Karpas-422 (cell line): ENCODE data around the gene OVCH1. TPM values are rescaled to one million over a fixed set of nuclear protein-coding genes. Genes with fewer than 3 reads are reported as not detected.

ENCODE experiments used
- DNase-seq: peaks from one replicate; pipeline ENCODE4 v3.0.0-alpha.2; 2015
- H2AFZ ChIP-seq: fragments of 200-600 bp; sonication (generic); 2 replicates; pipeline ENCODE4 v1.6.1; 2014; ENCODE audit warnings: antibody characterized with exemption, low read length, mixed read lengths
- H3K27ac ChIP-seq: fragments of 200-600 bp; sonication (generic); 2 replicates; pipeline ENCODE4 v1.5.1; 2014; ENCODE audit warnings: mild to moderate bottlenecking, low read length, moderate library complexity
- H3K27me3 ChIP-seq: fragments of 200-600 bp; sonication (generic); 2 replicates; pipeline ENCODE4 v1.6.1; 2014; ENCODE audit warnings: low read length, mixed read lengths
- H3K36me3 ChIP-seq: fragments of 200-600 bp; sonication (generic); 2 replicates; pipeline ENCODE4 v1.6.1; 2014; ENCODE audit warnings: low read length, mixed read lengths; ENCODE audit not compliant: insufficient read depth
- H3K4me1 ChIP-seq: fragments of 200-600 bp; sonication (generic); 2 replicates; pipeline ENCODE4 v1.6.1; 2014; ENCODE audit warnings: mild to moderate bottlenecking, low read length, mixed read lengths
- H3K4me2 ChIP-seq: fragments of 200-600 bp; sonication (generic); 2 replicates; pipeline ENCODE4 v1.6.1; 2014; ENCODE audit warnings: low read length, low read depth, mild to moderate bottlenecking; ENCODE audit not compliant: poor library complexity, severe bottlenecking
- H3K4me3 ChIP-seq: fragments of 200-600 bp; sonication (generic); 2 replicates; pipeline ENCODE4 v1.5.1; 2014; ENCODE audit warnings: mild to moderate bottlenecking, antibody characterized with exemption, low read length, mixed read lengths
- H3K79me2 ChIP-seq: fragments of 200-600 bp; sonication (generic); 2 replicates; pipeline ENCODE4 v1.6.1; 2014; ENCODE audit warnings: mild to moderate bottlenecking, low read length, mixed read lengths
- H3K9ac ChIP-seq: fragments of 200-600 bp; sonication (generic); 2 replicates; pipeline ENCODE4 v1.6.0; 2014; ENCODE audit warnings: low read length
- H3K9me2 ChIP-seq: fragments of 200-600 bp; sonication (generic), shearing (Covaris generic); replicated peaks from 2 replicates; pipeline ENCODE4 v1.6.0; 2014; ENCODE audit warnings: mild to moderate bottlenecking, low read length, moderate library complexity; ENCODE audit not compliant: insufficient read depth
- H3K9me3 ChIP-seq: fragments of 300-700, 200-600 bp; sonication (generic); 2 replicates; pipeline ENCODE4 v1.6.1; 2014; ENCODE audit warnings: low read length, mixed read lengths
- H4K20me1 ChIP-seq: fragments of 200-600 bp; sonication (generic); 2 replicates; pipeline ENCODE4 v1.6.1; 2014; ENCODE audit warnings: mild to moderate bottlenecking, antibody characterized with exemption, low read length, low read depth; ENCODE audit not compliant: insufficient read depth
- total RNA-seq: library from RNA; depleted of rRNA; stranded (reverse); fragments of >200 nt; shearing (Covaris generic); gene quantifications from 2 replicates; pipeline ENCODE4 v1.2.3, GENCODE V29; 2014; ENCODE audit warnings: low replicate concordance

Gene OVCH1
- total RNA-seq, 1 experiment from 2014 or later: not detected

DNA sequence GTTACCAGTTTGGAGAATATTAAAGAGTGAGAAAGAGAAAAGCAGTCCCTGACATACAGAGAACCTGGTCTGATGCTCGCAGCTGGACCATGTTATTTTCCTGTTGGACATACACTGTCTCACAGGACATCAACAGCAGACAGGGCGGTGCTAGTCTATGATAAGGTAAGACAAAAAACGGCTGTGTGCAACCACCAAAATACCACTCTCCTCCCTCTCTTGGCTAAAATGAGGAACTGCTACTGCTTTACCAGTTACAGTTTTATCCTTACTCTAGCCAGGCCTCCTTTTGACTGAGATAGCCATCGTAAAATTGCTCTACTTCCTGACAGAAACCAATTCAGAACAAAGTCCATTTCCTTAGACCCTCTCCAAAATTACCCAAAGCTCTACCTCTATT lies 69.5 kb downstream of the OVCH1 start:
- H2AFZ ChIP-seq: no peak overlapping the region
- DNase-seq: peak; percentile 67

DNA sequence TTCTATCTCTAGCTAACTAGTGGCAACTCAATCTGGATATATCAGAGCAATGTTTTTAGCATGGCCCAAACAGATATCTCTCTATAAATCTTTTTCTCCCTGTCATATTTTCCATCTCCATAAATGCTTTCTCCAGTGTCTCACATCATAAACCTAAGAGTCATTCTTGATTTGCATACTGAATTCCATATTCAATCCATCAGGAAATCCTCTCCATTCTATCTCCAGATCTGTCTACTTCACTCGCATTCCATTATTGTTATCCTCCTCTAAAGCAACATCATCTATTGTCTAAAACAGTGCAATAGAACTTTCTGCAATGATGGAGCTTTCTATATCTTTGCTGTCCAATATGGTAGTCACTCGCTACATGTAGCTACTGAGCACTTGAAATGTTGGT lies 71.0 kb downstream of the OVCH1 start:
- Histone ChIP-seq H3K4me1 (no peaks in the 10 kb centered on the region), H3K9me3 (no peaks in the 10 kb centered on the region), H3K9ac (no peak overlapping the region), H4K20me1 (no peaks in the 10 kb centered on the region), H3K27ac (no peak overlapping the region), H3K36me3 (no peaks in the 10 kb centered on the region), H3K27me3 (no peaks in the 10 kb centered on the region), H3K4me2 (no peak overlapping the region), H3K4me3 (no peak overlapping the region), H2AFZ (no peak overlapping the region), H3K79me2 (no peaks in the 10 kb centered on the region), H3K9me2 (no peaks in the 10 kb centered on the region)
- DNase-seq: no peak

More for the DNA sequence above, 69.5 kb downstream of the OVCH1 start:
- Histone ChIP-seq H3K4me3 (no peak overlapping the region), H4K20me1 (no peaks in the 10 kb centered on the region), H3K4me2 (no peak overlapping the region), H3K9me2 (no peaks in the 10 kb centered on the region), H3K9me3 (no peaks in the 10 kb centered on the region), H3K27ac (no peak overlapping the region), H3K79me2 (no peaks in the 10 kb centered on the region), H3K36me3 (no peaks in the 10 kb centered on the region), H3K27me3 (no peaks in the 10 kb centered on the region), H3K4me1 (no peaks in the 10 kb centered on the region), H3K9ac (no peak overlapping the region)

DNA sequence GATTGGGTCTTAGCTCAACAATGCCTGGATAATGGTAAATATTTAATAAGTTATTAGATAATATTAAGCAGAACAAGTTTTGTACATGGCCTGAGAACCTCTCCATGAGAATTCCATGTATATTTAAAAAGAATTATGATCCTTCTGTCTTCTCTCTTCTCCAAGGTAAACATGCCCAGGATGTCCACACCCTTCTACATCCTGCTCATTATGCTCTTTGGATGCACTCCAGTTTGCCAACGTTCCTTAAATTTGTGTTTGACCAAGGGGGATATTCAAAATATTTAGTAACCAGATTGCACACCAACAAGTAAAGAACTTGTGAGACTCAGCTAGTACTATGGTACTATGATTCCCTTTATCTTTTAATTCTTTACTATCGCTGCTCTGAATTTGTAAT lies 71.8 kb downstream of the OVCH1 start:
- H3K4me2 ChIP-seq: no peak overlapping the region

DNA sequence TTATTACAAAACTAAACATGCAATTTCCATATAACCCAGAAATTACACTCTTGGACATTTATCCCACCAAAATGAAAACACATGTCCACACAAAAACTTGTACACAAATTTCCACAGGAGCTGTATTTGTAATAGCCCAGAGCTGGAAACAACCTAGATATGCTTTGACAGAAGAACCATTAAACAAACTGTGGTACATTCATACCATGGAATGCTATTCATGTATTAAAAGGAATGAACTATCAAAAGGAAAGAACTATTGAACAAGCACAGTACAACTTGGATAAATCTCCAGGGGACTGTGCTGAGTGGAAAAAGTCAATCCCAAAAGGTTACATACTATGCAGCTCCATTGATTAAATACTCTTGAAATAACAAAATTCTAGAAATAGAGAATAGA lies 80.7 kb downstream of the OVCH1 start:
- Histone ChIP-seq H3K9me2 (no peaks in the 10 kb centered on the region), H3K9me3 (no peaks in the 10 kb centered on the region), H3K79me2 (no peaks in the 10 kb centered on the region), H3K27ac (no peak overlapping the region), H3K27me3 (no peaks in the 10 kb centered on the region), H4K20me1 (no peaks in the 10 kb centered on the region), H3K36me3 (no peaks in the 10 kb centered on the region), H2AFZ (no peak overlapping the region), H3K9ac (no peak overlapping the region), H3K4me2 (no peak overlapping the region), H3K4me1 (no peaks in the 10 kb centered on the region), H3K4me3 (no peak overlapping the region)
- DNase-seq: no peak

More for the DNA sequence above, 71.8 kb downstream of the OVCH1 start:
- DNase-seq: no peak
- H3K4me1 ChIP-seq: no peaks in the 10 kb centered on the region
- no peaks in the 10 kb centered on the region for H3K9me3 ChIP-seq
- no peak overlapping the region for H3K4me3 ChIP-seq
- no peaks in the 10 kb centered on the region for H3K79me2 ChIP-seq
- H3K9me2 ChIP-seq: no peaks in the 10 kb centered on the region
- H3K27me3 ChIP-seq: no peaks in the 10 kb centered on the region
- no peak overlapping the region for H3K27ac ChIP-seq
- no peaks in the 10 kb centered on the region for H4K20me1 ChIP-seq
- no peaks in the 10 kb centered on the region for H3K36me3 ChIP-seq
- H2AFZ ChIP-seq: no peak overlapping the region
- H3K9ac ChIP-seq: no peak overlapping the region

DNA sequence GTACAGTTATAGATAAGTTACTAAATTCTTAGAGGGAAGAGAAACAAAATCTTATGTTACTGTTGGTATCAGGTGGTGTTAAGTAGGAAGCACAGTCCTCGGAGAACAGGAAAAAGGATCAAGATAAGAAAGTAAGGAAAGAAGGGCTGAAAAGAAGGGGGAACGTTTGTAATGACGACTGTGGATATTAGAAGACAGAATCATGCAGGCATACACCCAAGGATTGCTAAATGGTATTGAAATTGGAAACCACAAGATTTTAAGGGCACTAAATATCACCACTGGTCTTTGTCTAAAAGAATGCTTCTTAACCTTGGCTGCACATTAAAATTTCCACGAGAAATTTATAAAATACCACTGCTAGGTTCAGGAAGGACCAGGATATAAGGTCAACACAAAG lies 82.4 kb downstream of the OVCH1 start:
- Histone ChIP-seq H3K9ac (no peak overlapping the region), H3K4me2 (no peak overlapping the region), H3K79me2 (no peaks in the 10 kb centered on the region), H4K20me1 (no peaks in the 10 kb centered on the region), H3K9me2 (no peaks in the 10 kb centered on the region), H3K4me1 (no peaks in the 10 kb centered on the region), H3K9me3 (no peaks in the 10 kb centered on the region), H3K36me3 (no peaks in the 10 kb centered on the region), H3K27me3 (no peaks in the 10 kb centered on the region), H2AFZ (no peak overlapping the region), H3K27ac (no peak overlapping the region), H3K4me3 (no peak overlapping the region)
- no peak for DNase-seq

DNA sequence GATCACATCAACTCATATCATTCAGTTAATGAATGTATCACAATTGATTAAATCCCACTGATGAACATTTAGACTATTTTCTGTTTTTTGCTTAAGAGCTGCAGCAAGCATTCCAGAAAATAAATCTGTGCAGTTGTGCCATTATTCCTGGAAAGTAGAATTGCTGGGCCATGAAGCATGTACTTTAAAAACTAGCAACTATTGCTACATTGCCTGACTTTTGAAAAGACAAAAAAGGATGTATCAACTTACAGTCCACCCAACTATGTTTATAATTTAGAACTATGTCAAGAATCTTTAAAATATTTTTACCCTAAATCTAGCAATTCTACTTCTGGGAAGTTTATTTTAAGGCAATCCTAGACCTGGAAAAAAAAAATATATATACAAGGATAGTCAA lies 83.1 kb downstream of the OVCH1 start:
- no peak overlapping the region for H2AFZ ChIP-seq
- no peaks in the 10 kb centered on the region for H3K4me1 ChIP-seq
- no peaks in the 10 kb centered on the region for H3K9me2 ChIP-seq
- H3K27ac ChIP-seq: no peak overlapping the region
- H3K36me3 ChIP-seq: no peaks in the 10 kb centered on the region
- H3K79me2 ChIP-seq: no peaks in the 10 kb centered on the region
- no peaks in the 10 kb centered on the region for H3K27me3 ChIP-seq
- no peaks in the 10 kb centered on the region for H4K20me1 ChIP-seq
- H3K4me3 ChIP-seq: no peak overlapping the region
- DNase-seq: no peak
- no peaks in the 10 kb centered on the region for H3K9me3 ChIP-seq
- H3K9ac ChIP-seq: no peak overlapping the region
- H3K4me2 ChIP-seq: no peak overlapping the region

DNA sequence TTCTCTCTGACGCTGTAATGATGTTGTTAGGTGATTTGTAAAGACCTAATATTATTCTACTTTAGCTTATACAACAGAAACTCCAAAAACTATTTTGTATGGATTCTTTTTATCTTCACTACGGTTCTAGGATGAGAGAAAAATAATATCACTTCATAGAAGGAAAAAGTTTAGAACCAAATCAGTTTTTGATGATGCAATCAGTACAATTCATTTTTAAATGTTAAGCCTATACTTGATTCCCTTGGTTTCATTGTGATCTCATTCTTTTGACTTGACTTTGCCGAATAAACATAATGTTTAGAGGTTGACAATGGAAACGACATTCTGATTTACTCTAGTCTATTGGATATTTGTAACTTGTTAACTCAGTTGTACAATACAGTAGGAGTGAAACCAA lies 91.9 kb downstream of the OVCH1 start:
- no peak for DNase-seq
- no peak overlapping the region for H3K4me3 ChIP-seq
- no peaks in the 10 kb centered on the region for H3K36me3 ChIP-seq
- H3K4me1 ChIP-seq: no peaks in the 10 kb centered on the region
- H4K20me1 ChIP-seq: no peaks in the 10 kb centered on the region
- no peaks in the 10 kb centered on the region for H3K9me2 ChIP-seq
- no peaks in the 10 kb centered on the region for H3K9me3 ChIP-seq
- H3K27ac ChIP-seq: no peak overlapping the region
- H3K4me2 ChIP-seq: no peak overlapping the region
- no peaks in the 10 kb centered on the region; the same call in 1 of the 2 replicates for H3K27me3 ChIP-seq
- H3K79me2 ChIP-seq: no peaks in the 10 kb centered on the region
- H3K9ac ChIP-seq: no peak overlapping the region
- H2AFZ ChIP-seq: no peak overlapping the region

DNA sequence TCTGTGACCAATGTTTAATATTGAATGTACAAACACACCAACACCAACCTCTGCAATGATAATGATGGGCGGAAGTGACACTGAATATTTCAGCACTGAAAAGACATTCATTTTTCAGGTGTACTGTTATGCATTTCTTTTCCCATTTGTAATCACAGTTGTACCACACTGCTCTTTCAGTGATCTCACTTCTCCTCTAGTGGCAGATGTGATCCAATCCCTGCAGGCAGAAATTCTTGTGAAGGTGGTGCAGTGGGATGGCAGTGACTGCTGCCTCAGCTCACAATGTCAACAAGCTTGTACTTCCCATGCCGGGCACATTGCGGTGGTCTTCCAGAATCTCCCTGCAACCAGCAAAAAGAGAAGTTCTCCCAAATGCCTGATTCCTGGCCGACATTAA lies 93.5 kb downstream of the OVCH1 start:
- Histone ChIP-seq H2AFZ (no peak overlapping the region), H3K4me3 (no peak overlapping the region), H3K79me2 (no peaks in the 10 kb centered on the region), H3K4me2 (no peak overlapping the region), H3K9ac (no peak overlapping the region), H3K9me3 (no peaks in the 10 kb centered on the region), H3K4me1 (no peaks in the 10 kb centered on the region), H4K20me1 (no peaks in the 10 kb centered on the region), H3K27ac (no peak overlapping the region), H3K36me3 (no peaks in the 10 kb centered on the region), H3K27me3 (no peaks in the 10 kb centered on the region; the same call in 1 of the 2 replicates), H3K9me2 (no peaks in the 10 kb centered on the region)
- DNase-seq: no peak

DNA sequence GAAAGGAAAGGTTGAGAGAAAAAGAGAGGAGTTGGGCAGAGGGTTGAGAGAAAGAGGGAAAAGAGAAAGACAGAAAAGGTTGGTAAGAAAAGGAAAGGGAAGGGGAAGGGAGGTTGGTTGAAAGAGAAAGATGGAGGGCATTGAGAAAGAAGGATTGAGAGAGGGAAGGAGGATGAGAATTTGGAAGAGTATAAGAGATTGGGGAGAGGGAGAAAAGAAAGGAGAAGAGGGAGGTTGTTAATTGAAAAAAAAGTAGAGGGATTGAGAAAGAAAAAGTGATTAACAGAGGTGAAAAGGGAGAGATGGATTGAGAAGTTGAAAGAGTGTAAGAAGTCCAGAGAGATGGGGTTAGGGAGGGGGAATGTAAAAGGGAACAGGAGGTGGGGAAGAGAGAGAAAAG lies 95.0 kb downstream of the OVCH1 start:
- H3K9me2 ChIP-seq: no peaks in the 10 kb centered on the region
- H3K27ac ChIP-seq: no peak overlapping the region

More for the DNA sequence above, 95.0 kb downstream of the OVCH1 start:
- H3K4me3 ChIP-seq: no peak overlapping the region
- no peaks in the 10 kb centered on the region for H3K36me3 ChIP-seq
- H4K20me1 ChIP-seq: no peaks in the 10 kb centered on the region
- DNase-seq: no peak
- H3K4me1 ChIP-seq: no peaks in the 10 kb centered on the region
- H3K9ac ChIP-seq: no peak overlapping the region
- no peaks in the 10 kb centered on the region; the same call in 1 of the 2 replicates for H3K27me3 ChIP-seq
- no peak overlapping the region for H3K4me2 ChIP-seq
- no peak overlapping the region for H2AFZ ChIP-seq
- no peaks in the 10 kb centered on the region for H3K9me3 ChIP-seq
- H3K79me2 ChIP-seq: no peaks in the 10 kb centered on the region
